Mesenchymal stem cell (in vitro differentiated cells and primary cell): ENCODE results near the gene CNTLN.

Source experiments
- DNase-seq: peaks from one replicate; pipeline ENCODE4 v3.0.0-alpha.2; 2013
- H2AFZ ChIP-seq: one replicate; pipeline ENCODE4 v1.6.1; 2013; ENCODE audit warnings: low read depth, mild to moderate bottlenecking, control low read depth, inconsistent platforms, low read length, moderate library complexity
- H2AK5ac ChIP-seq: 2 replicates; pipeline ENCODE4 v1.6.1; 2013; ENCODE audit warnings: low read length, moderate library complexity, mild to moderate bottlenecking, inconsistent platforms; ENCODE audit not compliant: severe bottlenecking
- H2BK120ac ChIP-seq: one replicate; pipeline ENCODE4 v1.6.1; 2013; ENCODE audit warnings: low read depth, mild to moderate bottlenecking, inconsistent platforms, low read length, moderate library complexity
- H2BK12ac ChIP-seq, 2 experiments: one replicate each; pipeline ENCODE4 v1.6.1; 2013; ENCODE audit warnings: inconsistent platforms in 2 of 2, low read length in 2 of 2, mild to moderate bottlenecking in 2 of 2, moderate library complexity in 2 of 2, control low read depth in 1 of 2
- H2BK15ac ChIP-seq: one replicate; pipeline ENCODE4 v1.6.1; 2013; ENCODE audit warnings: mild to moderate bottlenecking, low read depth, inconsistent platforms; ENCODE audit not compliant: poor library complexity, severe bottlenecking
- H2BK5ac ChIP-seq: 2 replicates; pipeline ENCODE4 v1.6.1; 2013; ENCODE audit warnings: low read depth, mild to moderate bottlenecking, low read length, control low read depth, inconsistent platforms; ENCODE audit not compliant: poor library complexity, severe bottlenecking
- H3K14ac ChIP-seq, 2 experiments: one replicate each; pipeline ENCODE4 v1.6.1; 2013; ENCODE audit warnings: inconsistent platforms in 2 of 2, low read length in 2 of 2, control low read depth in 1 of 2, mild to moderate bottlenecking in 1 of 2, moderate library complexity in 1 of 2
- H3K18ac ChIP-seq, 2 experiments: one replicate each; pipeline ENCODE4 v1.6.1; 2013; ENCODE audit warnings: inconsistent platforms in 2 of 2, low read length in 2 of 2, control low read depth in 1 of 2, low read depth in 1 of 2, mild to moderate bottlenecking in 1 of 2
- H3K23ac ChIP-seq, 2 experiments: one replicate each; pipeline ENCODE4 v1.6.1; 2013; ENCODE audit warnings: inconsistent platforms in 2 of 2, low read length in 2 of 2, mild to moderate bottlenecking in 2 of 2, moderate library complexity in 2 of 2, control low read depth in 1 of 2
- H3K27ac ChIP-seq: 2 replicates; pipeline ENCODE4 v1.5.1; 2013; ENCODE audit warnings: mild to moderate bottlenecking, moderate library complexity, low read length, control low read depth, inconsistent platforms; ENCODE audit not compliant: poor library complexity, severe bottlenecking
- H3K27me3 ChIP-seq, 2 experiments: 2 replicates each; pipeline versions ENCODE4 v1.6.1 to v1.7.0; 2013; ENCODE audit warnings: low read length in 2 of 2, mild to moderate bottlenecking in 2 of 2, moderate library complexity in 2 of 2, control low read depth in 1 of 2, inconsistent platforms in 1 of 2; ENCODE audit not compliant: control insufficient read depth in 1 of 2, insufficient read depth in 1 of 2
- H3K36me3 ChIP-seq, 2 experiments: 2 replicates each; pipeline versions ENCODE4 v1.6.1 to v1.7.0; 2013; ENCODE audit warnings: low read length in 2 of 2, control low read depth in 1 of 2, inconsistent platforms in 1 of 2, low read depth in 1 of 2, mild to moderate bottlenecking in 1 of 2; ENCODE audit not compliant: insufficient read depth in 2 of 2, control insufficient read depth in 1 of 2
- H3K4ac ChIP-seq, 2 experiments: one replicate each; pipeline ENCODE4 v1.6.1; 2013; ENCODE audit warnings: inconsistent platforms in 2 of 2, low read length in 2 of 2, mild to moderate bottlenecking in 2 of 2, moderate library complexity in 2 of 2, control low read depth in 1 of 2, low read depth in 1 of 2
- H3K4me1 ChIP-seq: 2 replicates; pipeline ENCODE4 v1.6.1; 2013; ENCODE audit warnings: low read depth, low read length, control low read depth; ENCODE audit not compliant: control insufficient read depth, insufficient read depth
- H3K4me2 ChIP-seq: 2 replicates; pipeline ENCODE4 v1.6.1; 2013; ENCODE audit warnings: low read length, mild to moderate bottlenecking, inconsistent platforms; ENCODE audit not compliant: poor library complexity, severe bottlenecking
- H3K4me3 ChIP-seq, 2 experiments: 2 replicates each; pipeline versions ENCODE4 v1.5.1 to v1.7.0; 2013; ENCODE audit warnings: low read length in 2 of 2, mild to moderate bottlenecking in 2 of 2, control low read depth in 1 of 2, low read depth in 1 of 2; ENCODE audit not compliant: insufficient read depth in 1 of 2
- H3K79me1 ChIP-seq: replicated peaks from 2 replicates; pipeline ENCODE4 v1.6.1; 2013; ENCODE audit warnings: mild to moderate bottlenecking, control low read depth, low read length, inconsistent platforms; ENCODE audit not compliant: poor library complexity, severe bottlenecking
- H3K9ac ChIP-seq: 2 replicates; pipeline ENCODE4 v1.7.0; 2013; ENCODE audit warnings: mild to moderate bottlenecking, low read length, moderate library complexity
- H3K9me3 ChIP-seq: 2 replicates; pipeline ENCODE4 v1.7.0; 2013; ENCODE audit warnings: mild to moderate bottlenecking, low read length; ENCODE audit not compliant: control insufficient read depth
- H4K8ac ChIP-seq: one replicate; pipeline ENCODE4 v1.6.1; 2013; ENCODE audit warnings: inconsistent platforms, mild to moderate bottlenecking, low read length, moderate library complexity
- H4K91ac ChIP-seq: one replicate; pipeline ENCODE4 v1.6.1; 2013; ENCODE audit warnings: mild to moderate bottlenecking, low read length, inconsistent platforms
- WGBS: methylation state at CpG from one replicate; pipeline ENCODE4 v1.1.7; 2013; ENCODE audit warnings: mixed read lengths; 5-methylcytosine and 5-hydroxymethylcytosine counted together

CNTLN gene

GRCh38 chr9:17117372-17117771, 17.5 kb upstream of the CNTLN start:
- no peak overlapping the region for H3K4me2 ChIP-seq
- no peak overlapping the region for H2BK120ac ChIP-seq
- no peak overlapping the region for H3K14ac ChIP-seq
- H4K91ac ChIP-seq, result no peak overlapping the region
- no peak overlapping the region for H3K9ac ChIP-seq
- H2AFZ ChIP-seq, result no peak overlapping the region
- H3K27ac ChIP-seq, result no peak overlapping the region
- no peak overlapping the region for H3K18ac ChIP-seq
- no peak for DNase-seq
- no peak overlapping the region for H3K4me3 ChIP-seq
- H3K36me3 ChIP-seq, result no peaks in the 10 kb centered on the region
- H3K4ac ChIP-seq, result no peak overlapping the region
- H3K79me1 ChIP-seq, result no peaks in the 10 kb centered on the region
- no peaks in the 10 kb centered on the region for H3K27me3 ChIP-seq
- H3K9me3 ChIP-seq, result no peaks in the 10 kb centered on the region
- 81% methylated on average over 2 of the region's 3 CpGs for WGBS
- H3K4me1 ChIP-seq, result no peaks in the 10 kb centered on the region
- H2BK5ac ChIP-seq, result no peak overlapping the region
- no peak overlapping the region for H3K23ac ChIP-seq
- H2BK12ac ChIP-seq, result no peak overlapping the region
- no peak overlapping the region for H4K8ac ChIP-seq
- no peak overlapping the region for H2AK5ac ChIP-seq
- no peak overlapping the region for H2BK15ac ChIP-seq

GRCh38 chr9:17120203-17120602, 14.6 kb upstream of the CNTLN start:
- Histone ChIP-seq H3K23ac (no peak overlapping the region), H2BK12ac (no peak overlapping the region), H4K8ac (no peak overlapping the region), H3K27ac (no peak overlapping the region), H2BK15ac (no peak overlapping the region), H2AFZ (no peak overlapping the region), H3K4me2 (no peak overlapping the region), H3K9ac (no peak overlapping the region), H3K9me3 (no peaks in the 10 kb centered on the region), H3K4me1 (no peaks in the 10 kb centered on the region), H3K4ac (no peak overlapping the region), H2BK120ac (no peak overlapping the region), H3K14ac (no peak overlapping the region), H3K4me3 (no peak overlapping the region), H3K27me3 (peaks cover 0 to 5% of the 10 kb centered on the region in 2 experiments), H3K18ac (no peak overlapping the region), H3K36me3 (no peaks in the 10 kb centered on the region), H2BK5ac (no peak overlapping the region), H3K79me1 (no peaks in the 10 kb centered on the region), H2AK5ac (no peak overlapping the region), H4K91ac (no peak overlapping the region)
- WGBS, result no CpG with 5 or more reads among the region's 1 CpG
- DNase-seq, result no peak

GRCh38 chr9:17121264-17121663, 13.6 kb upstream of the CNTLN start:
- Histone ChIP-seq H3K9me3 (no peaks in the 10 kb centered on the region), H3K4me3 (no peak overlapping the region), H4K91ac (no peak overlapping the region), H3K18ac (no peak overlapping the region), H3K23ac (no peak overlapping the region), H2AK5ac (no peak overlapping the region), H3K27me3 (peaks cover 0 to 5% of the 10 kb centered on the region in 2 experiments), H3K4me1 (no peaks in the 10 kb centered on the region), H3K79me1 (no peaks in the 10 kb centered on the region), H2BK120ac (no peak overlapping the region), H3K27ac (no peak overlapping the region), H3K9ac (no peak overlapping the region), H3K4me2 (no peak overlapping the region), H3K4ac (no peak overlapping the region), H3K36me3 (no peaks in the 10 kb centered on the region), H4K8ac (no peak overlapping the region), H2BK12ac (no peak overlapping the region), H2AFZ (no peak overlapping the region), H2BK5ac (no peak overlapping the region), H2BK15ac (no peak overlapping the region), H3K14ac (no peak overlapping the region)
- no peak for DNase-seq
- WGBS, result 43% methylated on average over 2 of the region's 2 CpGs

GRCh38 chr9:17130291-17130690, 4.5 kb upstream of the CNTLN start:
- peaks cover 3% of the 10 kb centered on the region for H3K4me1 ChIP-seq
- no peak for DNase-seq
- no peak overlapping the region for H2BK120ac ChIP-seq
- no peaks in the 10 kb centered on the region for H3K9me3 ChIP-seq
- peaks cover 3% of the 10 kb centered on the region for H3K79me1 ChIP-seq
- no peak overlapping the region for H2AFZ ChIP-seq
- H3K18ac ChIP-seq, result no peak overlapping the region
- 75% methylated on average over 2 of the region's 4 CpGs for WGBS
- no peak overlapping the region for H3K27ac ChIP-seq
- H3K4me2 ChIP-seq, result no peak overlapping the region
- no peak overlapping the region for H4K91ac ChIP-seq
- H4K8ac ChIP-seq, result no peak overlapping the region
- H3K27me3 ChIP-seq, result no peaks in the 10 kb centered on the region
- no peak overlapping the region for H2BK5ac ChIP-seq
- no peak overlapping the region for H3K9ac ChIP-seq
- no peak overlapping the region for H2BK12ac ChIP-seq
- no peak overlapping the region for H3K23ac ChIP-seq
- no peaks in the 10 kb centered on the region for H3K36me3 ChIP-seq
- H2AK5ac ChIP-seq, result no peak overlapping the region
- H3K4ac ChIP-seq, result no peak overlapping the region
- no peak overlapping the region for H3K14ac ChIP-seq
- H2BK15ac ChIP-seq, result no peak overlapping the region
- H3K4me3 ChIP-seq, result no peak overlapping the region
